Pancreas (tissue), 10 donors: ENCODE results near the gene TMEM120B. TPM values are rescaled to one million over a fixed set of nuclear protein-coding genes. Genes with fewer than 3 reads are reported as not detected.

Experiments used
- ATAC-seq, 4 donors: fragments of 200-7000 bp; cut with Tn5 transposase; one replicate each; pipeline versions ENCODE4 v1.8.0 to v1.9.1; 2020; ENCODE audit warnings: mild to moderate bottlenecking in 4 of 4, moderate library complexity in 4 of 4
- DNase-seq, 6 donors: peaks; one replicate each; pipeline ENCODE4 v3.0.0-alpha.2; 2020
- FAIRE-seq: peaks from 2 replicates; lab custom pipeline; 2012; peaks lifted over from hg19 to GRCh38; lab: Jason Lieb, UNC
- H3K27ac ChIP-seq, 4 donors: fragments of 200-600 bp; sonication (generic); 1 replicate in 3 of 4; 2 replicates in 1 of 4; pipeline versions ENCODE4 v1.5.0 to v1.8.0; 2020
- H3K27me3 ChIP-seq, 4 donors: fragments of 200-600 bp; one replicate each; pipeline ENCODE4 v1.8.0; 2021
- H3K36me3 ChIP-seq, 3 donors: fragments of 200-600 bp; sonication (generic) in 1 of 3; one replicate each; pipeline versions ENCODE4 v1.5.0 to v1.8.0; 2020 to 2021
- H3K4me1 ChIP-seq, 3 donors: fragments of 200-600 bp; one replicate each; pipeline ENCODE4 v1.8.0; 2021
- H3K4me3 ChIP-seq, 4 donors: fragments of 200-600 bp; sonication (generic) in 2 of 4; one replicate each; pipeline versions ENCODE4 v1.5.0 to v1.8.0; 2020 to 2021
- H3K9me3 ChIP-seq, 4 donors: fragments of 200-600 bp; one replicate each; pipeline ENCODE4 v1.8.0; 2021
- CTCF ChIP-seq, 4 donors: fragments of 200-600 bp; sonication (generic) in 3 of 4; IDR thresholded peaks; one replicate each; pipeline versions ENCODE4 v1.5.0 to v1.8.0; 2021; ENCODE audit warnings: antibody characterized with exemption in 4 of 4
- WGBS, 2 donors: extraction: QIAGEN DNeasy Blood & Tissue Kit; methylation state at CpG; one replicate each; pipeline ENCODE4 v1.1.7; 2013; 5-methylcytosine and 5-hydroxymethylcytosine counted together
- intact Hi-C, 3 donors: fragments of 100-400 bp; cut with DNase I; formaldehyde crosslinking; loops; one replicate each; pipeline versions ENCODE4 v1.11.1 to v1.14.2; 2022
- polyA plus RNA-seq, 2 donors: library from polyadenylated mRNA; stranded (reverse); fragments of 200-250 nt; gene quantifications; one replicate each; pipeline ENCODE4 v1.2.3, GENCODE V29; 2013
- total RNA-seq, 6 donors: library from RNA; stranded (reverse); fragmentation: NEBNext Ultra II Directional in 4 of 6; extraction: Animal tissue kit (Norgen Biotek cat#: 25700) in 4 of 6; gene quantifications; one replicate each; pipeline versions ENCODE4 v1.2.1 to v1.2.4, GENCODE V29; 2021 to 2023
- donor health status: healthy with polysubstance abuse.
- donor health status: DM: no; HTN: no; CAD: no; lungs with moderate emphysema.
- donor health status: DM: no; HTN: no; CAD: no.
- donor health status: control.
- donor health status: control.
- donor health status: Bipolar disorder and iron deficiency.
- donor health status: DM: yes; HTN: yes; CAD: no.
- donor health status: DM: no; HTN: no; CAD: no.
- donor health status: DM: no; HTN: no; CAD: no.
- donor health status: DM: yes; HTN: yes; CAD: no.

TMEM120B gene
- total and polyA plus RNA-seq, 8 donors, result 8.2 to 19.8 (median 11.4) TPM

GRCh38 chr12:121827351-121828099 is 115.0 kb downstream of the TMEM120B start:
- 93 to 95% methylated on average over 48 of the region's 48 CpGs for WGBS, 2 donors
- Histone ChIP-seq H3K36me3 (peaks cover 5 to 58% (median 28%) of the 10 kb centered on the region in 3 donors), H3K27me3 (no peaks in the 10 kb centered on the region), H3K9me3 (no peaks in the 10 kb centered on the region), H3K27ac (no peak overlapping the region), H3K4me3 (no peak overlapping the region), H3K4me1 (no peaks in the 10 kb centered on the region)
- intact Hi-C loops, result no loop called here
- DNase-seq, result no peak
- no peak for FAIRE-seq
- TF ChIP-seq CTCF (IDR thresholded peaks at IDR 0.05), result no peak
- no peak for ATAC-seq

GRCh38 chr12:121828306-121828705 is 115.8 kb downstream of the TMEM120B start:
- ATAC-seq (no peak), FAIRE-seq (no peak), DNase-seq (no peak)
- no peaks in the 10 kb centered on the region for H3K4me1 ChIP-seq
- H3K27ac ChIP-seq, result no peak overlapping the region
- H3K36me3 ChIP-seq, result peaks cover 5 to 55% (median 23%) of the 10 kb centered on the region in 3 donors
- WGBS, 2 donors, result 94 to 96% methylated on average over 8 of the region's 8 CpGs
- TF ChIP-seq CTCF (IDR thresholded peaks at IDR 0.05), result no peak
- no peaks in the 10 kb centered on the region for H3K9me3 ChIP-seq
- intact Hi-C loops, result no loop called here
- no peak overlapping the region for H3K4me3 ChIP-seq
- no peaks in the 10 kb centered on the region for H3K27me3 ChIP-seq

- H3K4me3 ChIP-seq, result no peak overlapping the region
- no peak for TF ChIP-seq CTCF (IDR thresholded peaks at IDR 0.05)
- no peak overlapping the region for H3K27ac ChIP-seq
- ATAC-seq (no peak), DNase-seq (no peak), FAIRE-seq (no peak)
- no peaks in the 10 kb centered on the region for H3K9me3 ChIP-seq
- no peaks in the 10 kb centered on the region for H3K4me1 ChIP-seq
- peaks cover 5 to 50% (median 18%) of the 10 kb centered on the region in 3 donors for H3K36me3 ChIP-seq
- intact Hi-C loops, result no loop called here
- 79% methylated on average over 9 of the region's 9 CpGs for WGBS, 2 donors
- H3K27me3 ChIP-seq, result no peaks in the 10 kb centered on the region
These were observed 116.3 kb downstream of the TMEM120B start for GRCh38 chr12:121828826-121829225.

GRCh38 chr12:121829250-121829918 is 116.8 kb downstream of the TMEM120B start:
- Histone ChIP-seq H3K4me1 (no peaks in the 10 kb centered on the region), H3K9me3 (no peaks in the 10 kb centered on the region), H3K4me3 (no peak overlapping the region), H3K27me3 (no peaks in the 10 kb centered on the region), H3K27ac (no peak overlapping the region), H3K36me3 (peaks cover 5 to 44% (median 16%) of the 10 kb centered on the region in 3 donors)
- 81 to 84% methylated on average over 7 of the region's 7 CpGs for WGBS, 2 donors
- ATAC-seq, result no peak
- TF ChIP-seq CTCF (IDR thresholded peaks at IDR 0.05), result no peak
- no peak for FAIRE-seq
- no peak for DNase-seq
- intact Hi-C loops, result no loop called here

- no peaks in the 10 kb centered on the region for H3K27me3 ChIP-seq
- 91 to 93% methylated on average over 23 of the region's 23 CpGs for WGBS, 2 donors
- no peaks in the 10 kb centered on the region for H3K4me1 ChIP-seq
- DNase-seq (no peak), FAIRE-seq (no peak), ATAC-seq (no peak)
- H3K4me3 ChIP-seq, result no peak overlapping the region
- no peaks in the 10 kb centered on the region for H3K9me3 ChIP-seq
- H3K36me3 ChIP-seq, result peaks cover 5 to 43% (median 16%) of the 10 kb centered on the region in 3 donors
- no peak overlapping the region for H3K27ac ChIP-seq
- intact Hi-C loops, result no loop called here
- TF ChIP-seq CTCF (IDR thresholded peaks at IDR 0.05), result no peak
These were observed 117.6 kb downstream of the TMEM120B start for GRCh38 chr12:121830134-121830533.
